ENCODE data around the gene FDXR. TPM values are rescaled to one million over a fixed set of nuclear protein-coding genes. Genes with fewer than 3 reads are reported as not detected.
A peak's percentile ranks its signal among the peaks of the same experiment; 100 is the strongest.

FDXR gene
- polyA plus RNA-seq, 3 donors = 2.5 to 7.3 (median 6.2) TPM

- TF ChIP-seq, protein P1, sequence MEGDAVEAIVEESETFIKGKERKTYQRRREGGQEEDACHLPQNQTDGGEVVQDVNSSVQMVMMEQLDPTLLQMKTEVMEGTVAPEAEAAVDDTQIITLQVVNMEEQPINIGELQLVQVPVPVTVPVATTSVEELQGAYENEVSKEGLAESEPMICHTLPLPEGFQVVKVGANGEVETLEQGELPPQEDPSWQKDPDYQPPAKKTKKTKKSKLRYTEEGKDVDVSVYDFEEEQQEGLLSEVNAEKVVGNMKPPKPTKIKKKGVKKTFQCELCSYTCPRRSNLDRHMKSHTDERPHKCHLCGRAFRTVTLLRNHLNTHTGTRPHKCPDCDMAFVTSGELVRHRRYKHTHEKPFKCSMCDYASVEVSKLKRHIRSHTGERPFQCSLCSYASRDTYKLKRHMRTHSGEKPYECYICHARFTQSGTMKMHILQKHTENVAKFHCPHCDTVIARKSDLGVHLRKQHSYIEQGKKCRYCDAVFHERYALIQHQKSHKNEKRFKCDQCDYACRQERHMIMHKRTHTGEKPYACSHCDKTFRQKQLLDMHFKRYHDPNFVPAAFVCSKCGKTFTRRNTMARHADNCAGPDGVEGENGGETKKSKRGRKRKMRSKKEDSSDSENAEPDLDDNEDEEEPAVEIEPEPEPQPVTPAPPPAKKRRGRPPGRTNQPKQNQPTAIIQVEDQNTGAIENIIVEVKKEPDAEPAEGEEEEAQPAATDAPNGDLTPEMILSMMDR (IDR thresholded peaks at IDR 0.05) = no peak
- 9% methylated on average over 5 of the region's 10 CpGs for WGBS (ENCODE audit: insufficient coverage)
- peak overlapping the region; percentile 79 for H2AFZ ChIP-seq (ENCODE audit: insufficient read depth, low read depth, low read length, poor library complexity, severe bottlenecking)
- Mint-ChIP-seq H3K9me3 (peaks cover 5 to 10% (median 7%) of the 10 kb centered on the region in 7 donors), H3K36me3 (peaks cover 0 to 4% of the 10 kb centered on the region in 2 donors), H3K27ac (peak overlapping the region in 2 of 7 donors; percentile 15 to 63), H3K27me3 (ENCODE audit: low read depth in 3 of 3) (peaks cover 30 to 36% (median 36%) of the 10 kb centered on the region in 3 donors), H3K4me3 (peak overlapping the region; percentile 41 to 71), H3K4me1 (peaks cover 25% of the 10 kb centered on the region)
- H3K4me3 ChIP-seq (replicated peaks in 1 of 3; ENCODE audit: low read depth in 2 of 3, low read length in 3 of 3) = peak overlapping the region in 1 of 3 experiments; percentile 62
- H3K27ac ChIP-seq (ENCODE audit: low read depth in 1 of 2, low read length in 2 of 2) = peak overlapping the region in 1 of 2 donors; percentile 51
- H3K79me2 ChIP-seq (ENCODE audit: insufficient read depth, low read length) = no peaks in the 10 kb centered on the region
- peak overlapping the region; percentile 40 for H3K9ac ChIP-seq (ENCODE audit: insufficient read depth, low read length, poor library complexity, severe bottlenecking)
- peak; percentile 62 to 74 (median 63) for DNase-seq
- H3K9me3 ChIP-seq (replicated peaks in 1 of 2; ENCODE audit: control insufficient read depth in 1 of 2, insufficient read depth in 1 of 2, low read length in 2 of 2) = peaks cover 2 to 5% of the 10 kb centered on the region in 2 donors
- H3K4me2 ChIP-seq (replicated peaks; ENCODE audit: extremely low read depth, low read length, poor library complexity, severe bottlenecking) = peak overlapping the region; percentile 72
- H4K20me1 ChIP-seq (ENCODE audit: insufficient read depth, low read length) = no peaks in the 10 kb centered on the region
- no peaks in the 10 kb centered on the region for H3K36me3 ChIP-seq (replicated peaks in 1 of 2; ENCODE audit: control insufficient read depth in 1 of 2, insufficient read depth in 2 of 2, low read length in 2 of 2)
- peaks cover 10 to 33% of the 10 kb centered on the region in 2 donors for H3K27me3 ChIP-seq (ENCODE audit: control insufficient read depth in 2 of 2, insufficient read depth in 2 of 2, low read length in 2 of 2)
- H3K4me1 ChIP-seq (ENCODE audit: control insufficient read depth in 1 of 2, insufficient read depth in 2 of 2, low read length in 2 of 2) = peaks cover 22 to 39% of the 10 kb centered on the region in 2 donors
- intact Hi-C loops (cut with micrococcal nuclease) = no loop called here
These were observed 44.6 kb upstream of the FDXR start for GRCh38 chr17:74917430-74917829.

DNA sequence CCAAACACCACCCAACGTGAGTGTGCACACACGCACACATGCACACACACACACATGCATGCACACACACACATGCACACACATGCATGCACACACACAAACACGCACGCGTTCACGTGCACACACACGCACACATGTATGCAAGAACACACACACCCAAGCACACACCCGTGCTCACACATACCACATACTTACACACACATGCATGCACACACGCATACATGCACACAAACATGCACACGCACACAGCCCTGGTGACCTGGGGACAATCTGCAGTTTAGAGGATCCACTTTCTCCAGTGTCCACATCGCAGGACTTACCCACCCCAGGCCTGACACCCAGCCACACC is 44.0 kb upstream of the FDXR start:
- peak overlapping the region; percentile 79 for H2AFZ ChIP-seq (ENCODE audit: insufficient read depth, low read depth, low read length, poor library complexity, severe bottlenecking)
- peaks cover 0 to 4% of the 10 kb centered on the region in 2 donors for H3K36me3 Mint-ChIP-seq
- peaks cover 24 to 33% (median 30%) of the 10 kb centered on the region in 3 donors for H3K27me3 Mint-ChIP-seq (ENCODE audit: low read depth in 3 of 3)
- peaks cover 24% of the 10 kb centered on the region for H3K4me1 Mint-ChIP-seq
- TF ChIP-seq, protein P1 (IDR thresholded peaks at IDR 0.05) = no peak
- H4K20me1 ChIP-seq (ENCODE audit: insufficient read depth, low read length) = no peaks in the 10 kb centered on the region
- H3K79me2 ChIP-seq (ENCODE audit: insufficient read depth, low read length) = no peaks in the 10 kb centered on the region
- H3K4me3 ChIP-seq (replicated peaks in 1 of 3; ENCODE audit: low read depth in 2 of 3, low read length in 3 of 3) = peak overlapping the region in 1 of 3 experiments; percentile 62
- H3K27ac Mint-ChIP-seq = peak overlapping the region in 1 of 7 donors; percentile 13
- peak overlapping the region; percentile 72 for H3K4me2 ChIP-seq (replicated peaks; ENCODE audit: extremely low read depth, low read length, poor library complexity, severe bottlenecking)
- H3K4me3 Mint-ChIP-seq = peak overlapping the region in 1 of 2 donors; percentile 76
- no peaks in the 10 kb centered on the region for H3K36me3 ChIP-seq (replicated peaks in 1 of 2; ENCODE audit: control insufficient read depth in 1 of 2, insufficient read depth in 2 of 2, low read length in 2 of 2)
- H3K27me3 ChIP-seq (ENCODE audit: control insufficient read depth in 2 of 2, insufficient read depth in 2 of 2, low read length in 2 of 2) = peaks cover 7 to 27% of the 10 kb centered on the region in 2 donors
- DNase-seq = no peak
- H3K4me1 ChIP-seq (ENCODE audit: control insufficient read depth in 1 of 2, insufficient read depth in 2 of 2, low read length in 2 of 2) = peaks cover 22 to 37% of the 10 kb centered on the region in 2 donors
- peaks cover 0 to 5% of the 10 kb centered on the region in 2 donors for H3K9me3 ChIP-seq (replicated peaks in 1 of 2; ENCODE audit: control insufficient read depth in 1 of 2, insufficient read depth in 1 of 2, low read length in 2 of 2)
- 88% methylated on average over 10 of the region's 11 CpGs for WGBS (ENCODE audit: insufficient coverage)
- H3K27ac ChIP-seq (ENCODE audit: low read depth in 1 of 2, low read length in 2 of 2) = no peak overlapping the region
- no peak overlapping the region for H3K9ac ChIP-seq (ENCODE audit: insufficient read depth, low read length, poor library complexity, severe bottlenecking)
- peaks cover 5 to 10% (median 6%) of the 10 kb centered on the region in 7 donors for H3K9me3 Mint-ChIP-seq
- intact Hi-C loops (cut with micrococcal nuclease) = no loop called here
